GM21825 (cell line): ENCODE data around the gene CAB39L.

ENCODE experiments used
- ATAC-seq: cut with Tn5 transposase; IDR thresholded peaks from one replicate; pipeline ENCODE4 v1.9.1; 2021; ENCODE audit warnings: mild to moderate bottlenecking, moderate library complexity; ENCODE audit not compliant: unreplicated experiment

The CAB39L gene

GRCh38 chr13:49315756-49316482 lies 127.9 kb downstream of the CAB39L start:
- ATAC-seq = no peak

GRCh38 chr13:49315036-49315565 lies 128.8 kb downstream of the CAB39L start:
- ATAC-seq = no peak

- ATAC-seq = no peak
These were observed 129.5 kb downstream of the CAB39L start for GRCh38 chr13:49314344-49314882.

GRCh38 chr13:49311816-49312215 lies 132.0 kb downstream of the CAB39L start:
- no peak for ATAC-seq

- no peak for ATAC-seq
These were observed 133.6 kb downstream of the CAB39L start for GRCh38 chr13:49310251-49310650.

GRCh38 chr13:49308921-49309408 lies 134.9 kb downstream of the CAB39L start:
- no peak for ATAC-seq

- ATAC-seq = no peak
These were observed 135.6 kb downstream of the CAB39L start for GRCh38 chr13:49308097-49308875.

GRCh38 chr13:49307365-49307764 lies 136.5 kb downstream of the CAB39L start:
- ATAC-seq = no peak

- ATAC-seq = no peak
These were observed 138.0 kb downstream of the CAB39L start for GRCh38 chr13:49305792-49306425.

- no peak for ATAC-seq
These were observed 138.8 kb downstream of the CAB39L start for GRCh38 chr13:49304763-49305700.

- no peak for ATAC-seq
These were observed 139.5 kb downstream of the CAB39L start for GRCh38 chr13:49304356-49304755.

GRCh38 chr13:49303533-49304252 lies 140.2 kb downstream of the CAB39L start:
- ATAC-seq = no peak

GRCh38 chr13:49302817-49303216 lies 141.0 kb downstream of the CAB39L start:
- ATAC-seq = no peak

GRCh38 chr13:49302222-49302621 lies 141.6 kb downstream of the CAB39L start:
- no peak for ATAC-seq

GRCh38 chr13:49300739-49301589 lies 142.9 kb downstream of the CAB39L start:
- ATAC-seq = peak; percentile 84

- no peak for ATAC-seq
These were observed 143.6 kb downstream of the CAB39L start for GRCh38 chr13:49300276-49300675.

GRCh38 chr13:49298903-49299605 lies 144.8 kb downstream of the CAB39L start:
- no peak for ATAC-seq

GRCh38 chr13:49298416-49298815 lies 145.4 kb downstream of the CAB39L start:
- ATAC-seq = no peak
